ENCODE data around the gene FBXO36.
A peak's percentile ranks its signal among the peaks of the same experiment; 100 is the strongest.

The FBXO36 gene, protein sequence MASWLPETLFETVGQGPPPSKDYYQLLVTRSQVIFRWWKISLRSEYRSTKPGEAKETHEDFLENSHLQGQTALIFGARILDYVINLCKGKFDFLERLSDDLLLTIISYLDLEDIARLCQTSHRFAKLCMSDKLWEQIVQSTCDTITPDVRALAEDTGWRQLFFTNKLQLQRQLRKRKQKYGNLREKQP

GRCh38 chr2:229922449-229923386 lies at the start of gene FBXO36:
TSS of gene FBXO36 (plus strand) at chr2:229922503. CDS start at chr2:229922514, 11 bp downstream.
- ATAC-seq, result peak; percentile 78

GRCh38 chr2:229873123-229873581 lies 49.2 kb upstream of the FBXO36 start:
- TF ChIP-seq BACH2 (CRISPR knock-in tag; IDR thresholded peaks at IDR 0.05; ENCODE audit: borderline replicate concordance) (no peak), ZNF8 (CRISPR knock-in tag; IDR thresholded peaks at IDR 0.05) (no peak), ZFP30 (CRISPR knock-in tag; IDR thresholded peaks at IDR 0.05) (no peak)
- ATAC-seq, result no peak

More at GRCh38 chr2:229922449-229923386, at the start of gene FBXO36:
- no peak for TF ChIP-seq RARB (CRISPR knock-in tag; IDR thresholded peaks at IDR 0.05)
- TF ChIP-seq ZNF8 (CRISPR knock-in tag; IDR thresholded peaks at IDR 0.05), result no peak
- no peak for TF ChIP-seq ZFP30 (CRISPR knock-in tag; IDR thresholded peaks at IDR 0.05)
- no peak for TF ChIP-seq CREB5 (CRISPR knock-in tag; IDR thresholded peaks at IDR 0.05; ENCODE audit: low read depth)
- TF ChIP-seq TOX (CRISPR knock-in tag; IDR thresholded peaks at IDR 0.05; ENCODE audit: borderline replicate concordance), result no peak
- no peak for TF ChIP-seq CSDC2 (CRISPR knock-in tag; IDR thresholded peaks at IDR 0.05)
- no peak for TF ChIP-seq ZFP3 (CRISPR knock-in tag; IDR thresholded peaks at IDR 0.05)
- TF ChIP-seq, protein P1, sequence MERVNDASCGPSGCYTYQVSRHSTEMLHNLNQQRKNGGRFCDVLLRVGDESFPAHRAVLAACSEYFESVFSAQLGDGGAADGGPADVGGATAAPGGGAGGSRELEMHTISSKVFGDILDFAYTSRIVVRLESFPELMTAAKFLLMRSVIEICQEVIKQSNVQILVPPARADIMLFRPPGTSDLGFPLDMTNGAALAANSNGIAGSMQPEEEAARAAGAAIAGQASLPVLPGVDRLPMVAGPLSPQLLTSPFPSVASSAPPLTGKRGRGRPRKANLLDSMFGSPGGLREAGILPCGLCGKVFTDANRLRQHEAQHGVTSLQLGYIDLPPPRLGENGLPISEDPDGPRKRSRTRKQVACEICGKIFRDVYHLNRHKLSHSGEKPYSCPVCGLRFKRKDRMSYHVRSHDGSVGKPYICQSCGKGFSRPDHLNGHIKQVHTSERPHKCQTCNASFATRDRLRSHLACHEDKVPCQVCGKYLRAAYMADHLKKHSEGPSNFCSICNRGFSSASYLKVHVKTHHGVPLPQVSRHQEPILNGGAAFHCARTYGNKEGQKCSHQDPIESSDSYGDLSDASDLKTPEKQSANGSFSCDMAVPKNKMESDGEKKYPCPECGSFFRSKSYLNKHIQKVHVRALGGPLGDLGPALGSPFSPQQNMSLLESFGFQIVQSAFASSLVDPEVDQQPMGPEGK (CRISPR knock-in tag; IDR thresholded peaks at IDR 0.05; ENCODE audit: borderline replicate concordance), result no peak
- no peak for TF ChIP-seq ARNTL (CRISPR knock-in tag; IDR thresholded peaks at IDR 0.05; ENCODE audit: borderline replicate concordance, low read depth)
- TF ChIP-seq TSHZ2 (CRISPR knock-in tag; IDR thresholded peaks at IDR 0.05), result no peak
- no peak for TF ChIP-seq ZC3H10 (CRISPR knock-in tag; IDR thresholded peaks at IDR 0.05)
- TF ChIP-seq TCF4 (CRISPR knock-in tag; IDR thresholded peaks at IDR 0.05; ENCODE audit: borderline replicate concordance), result no peak
- TF ChIP-seq CSRNP3 (CRISPR knock-in tag; IDR thresholded peaks at IDR 0.05), result no peak
- TF ChIP-seq ISL1 (CRISPR knock-in tag; IDR thresholded peaks at IDR 0.05), result no peak
- no peak for TF ChIP-seq SNAI2 (CRISPR knock-in tag; IDR thresholded peaks at IDR 0.05)
- TF ChIP-seq BACH2 (CRISPR knock-in tag; IDR thresholded peaks at IDR 0.05; ENCODE audit: borderline replicate concordance), result no peak
- no peak for TF ChIP-seq OSR1 (CRISPR knock-in tag; IDR thresholded peaks at IDR 0.05)
- TF ChIP-seq ZNF565 (CRISPR knock-in tag; conservative IDR thresholded peaks at IDR 0.05; ENCODE audit: low read depth), result no peak

- no peak for ATAC-seq
- TF ChIP-seq, protein P1 (CRISPR knock-in tag; IDR thresholded peaks at IDR 0.05; ENCODE audit: borderline replicate concordance), result no peak
- TF ChIP-seq ZFP30 (CRISPR knock-in tag; IDR thresholded peaks at IDR 0.05), result no peak
- TF ChIP-seq ESRRG (CRISPR knock-in tag; IDR thresholded peaks at IDR 0.05), result no peak
- TF ChIP-seq ISL1 (CRISPR knock-in tag; IDR thresholded peaks at IDR 0.05), result no peak
- TF ChIP-seq PPARA (CRISPR knock-in tag; IDR thresholded peaks at IDR 0.05; ENCODE audit: borderline replicate concordance), result no peak
- no peak for TF ChIP-seq TOX (CRISPR knock-in tag; IDR thresholded peaks at IDR 0.05; ENCODE audit: borderline replicate concordance)
- no peak for TF ChIP-seq SNAI2 (CRISPR knock-in tag; IDR thresholded peaks at IDR 0.05)
Measured at GRCh38 chr2:229874647-229875046, 47.7 kb upstream of the FBXO36 start.

Data from SK-N-SH treated with all-trans-retinoic acid at 6 μM for 48 hours (cell line).